K562 (cell line): Measurements from ENCODE around the gene CBL. TPM values are rescaled to one million over a fixed set of nuclear protein-coding genes. Genes with fewer than 3 reads are reported as not detected.

ENCODE experiments used
- CBFB ChIP-seq: sonication (generic); formaldehyde crosslinking; IDR thresholded peaks from 2 replicates; pipeline ENCODE4 v1.4.0; 2020; ENCODE audit warnings: mild to moderate bottlenecking, missing genetic modification reagents
- CC2D1A ChIP-seq: fragments of 450-650 bp; IDR thresholded peaks from 2 replicates; pipeline ENCODE4 v1.6.1; 2017; ENCODE audit warnings: mild to moderate bottlenecking
- CREB1 ChIP-seq, 2 experiments: sonication (generic) in 1 of 2; formaldehyde crosslinking in 1 of 2; IDR thresholded peaks; 2 replicates each; pipeline versions ENCODE4 v1.6.1 to v1.8.0; 2012 to 2022; ENCODE audit warnings: inconsistent platforms in 1 of 2, mild to moderate bottlenecking in 1 of 2, missing genetic modification reagents in 1 of 2, moderate library complexity in 1 of 2
- GABPB2 ChIP-seq: fragments of 250-450 bp; sonication (Bioruptor Pico); conservative IDR thresholded peaks from 2 replicates; pipeline ENCODE4 v1.5.1; 2021; ENCODE audit warnings: mild to moderate bottlenecking
- KAT7 ChIP-seq: sonication (generic); formaldehyde crosslinking; IDR thresholded peaks from 2 replicates; pipeline ENCODE4 v1.8.0; 2022; ENCODE audit warnings: missing genetic modification reagents, mild to moderate bottlenecking, borderline replicate concordance
- MAFG ChIP-seq: fragments of 450-650 bp; conservative IDR thresholded peaks from 2 replicates; pipeline ENCODE4 v1.6.1; 2016; ENCODE audit warnings: missing genetic modification characterization, missing compliant biosample characterization
- NFE2 ChIP-seq: IDR thresholded peaks from 2 replicates; pipeline ENCODE4 v1.6.1; 2014; ENCODE audit warnings: antibody characterized with exemption, low read depth
- NR2C2 ChIP-seq, 2 experiments: fragments of 200-800 bp in 1 of 2; sonication (Bioruptor generic) in 1 of 2; sonication (generic) in 1 of 2; formaldehyde crosslinking in 1 of 2; IDR thresholded peaks; 2 replicates each; pipeline versions ENCODE4 v1.6.1 to v1.8.0; 2016 to 2022; ENCODE audit warnings: mild to moderate bottlenecking in 1 of 2, missing compliant biosample characterization in 1 of 2, missing genetic modification characterization in 1 of 2, missing genetic modification reagents in 1 of 2
- NR4A1 ChIP-seq, 2 experiments: fragments of 250-450 bp in 1 of 2; fragments of 450-650 bp in 1 of 2; sonication (Bioruptor Pico) in 1 of 2; IDR thresholded peaks; 2 replicates each; pipeline versions ENCODE4 v1.4.0 to v1.6.1; 2016 to 2020; ENCODE audit warnings: mild to moderate bottlenecking in 2 of 2, missing compliant biosample characterization in 1 of 2, missing genetic modification characterization in 1 of 2, moderate library complexity in 1 of 2
- PML ChIP-seq: IDR thresholded peaks from 2 replicates; pipeline ENCODE4 v1.6.1; 2012; ENCODE audit warnings: low read length, inconsistent platforms
- SMAD1 ChIP-seq: fragments of 150-350 bp; IDR thresholded peaks from 2 replicates; pipeline ENCODE4 v1.6.1; 2014; ENCODE audit warnings: low read length, low read depth; ENCODE audit not compliant: partially characterized antibody
- SP2 ChIP-seq: IDR thresholded peaks from 2 replicates; pipeline ENCODE4 v1.6.1; 2011; ENCODE audit warnings: mild to moderate bottlenecking, low read depth, low read length, moderate library complexity; ENCODE audit not compliant: poor library complexity, severe bottlenecking; ENCODE audit errors: extremely low read depth
- SUPT5H ChIP-seq: fragments of 450-650 bp; IDR thresholded peaks from 2 replicates; pipeline ENCODE4 v1.6.1; 2016
- TAF7 ChIP-seq: fragments of 450-650 bp; IDR thresholded peaks from 2 replicates; pipeline ENCODE4 v1.6.1; 2016; ENCODE audit warnings: missing genetic modification characterization, missing compliant biosample characterization
- TAF9B ChIP-seq: fragments of 450-650 bp; IDR thresholded peaks from 2 replicates; pipeline ENCODE4 v1.6.1; 2018; ENCODE audit warnings: mild to moderate bottlenecking; ENCODE audit not compliant: partially characterized antibody
- TCF7 ChIP-seq: sonication (generic); IDR thresholded peaks from 2 replicates; pipeline ENCODE4 v1.6.1; 2016; ENCODE audit warnings: antibody characterized with exemption, borderline replicate concordance
- ZBTB5 ChIP-seq: fragments of 450-650 bp; IDR thresholded peaks from 2 replicates; pipeline ENCODE4 v1.6.1; 2017; ENCODE audit warnings: antibody characterized with exemption
- ZKSCAN8 ChIP-seq: fragments of 200-800 bp; sonication (Bioruptor generic); IDR thresholded peaks from 2 replicates; pipeline ENCODE4 v1.6.1; 2016; ENCODE audit warnings: missing genetic modification characterization, missing compliant biosample characterization
- ZNF263 ChIP-seq: sonication (generic); formaldehyde crosslinking; IDR thresholded peaks from 2 replicates; pipeline ENCODE4 v1.8.0; 2022; ENCODE audit warnings: mild to moderate bottlenecking, missing genetic modification reagents, borderline replicate concordance
- ZNF511 ChIP-seq: sonication (generic); formaldehyde crosslinking; IDR thresholded peaks from 2 replicates; pipeline ENCODE4 v1.8.0; 2022; ENCODE audit warnings: mild to moderate bottlenecking, missing genetic modification reagents
- ZNF583 ChIP-seq: fragments of 250-450 bp; sonication (Bioruptor Pico); IDR thresholded peaks from 2 replicates; pipeline ENCODE4 v1.4.0; 2020
- ZNF639 ChIP-seq, 2 experiments: fragments of 200-800 bp in 1 of 2; sonication (Bioruptor generic) in 1 of 2; sonication (generic) in 1 of 2; formaldehyde crosslinking in 1 of 2; IDR thresholded peaks in 1 of 2; conservative IDR thresholded peaks in 1 of 2; 2 replicates each; pipeline versions ENCODE4 v1.5.0 to v1.6.1; 2016 to 2020; ENCODE audit warnings: missing compliant biosample characterization in 1 of 2, missing genetic modification characterization in 1 of 2, missing genetic modification reagents in 1 of 2
- polyA plus RNA-seq, 8 experiments: library from polyadenylated mRNA; depleted of rRNA in 4 of 8; stranded (reverse) in 5 of 8; unstranded in 3 of 8; fragments of >200 nt; fragmentation: Nextera tagmentation in 2 of 8; fragmentation: Illumina TruSeq in 1 of 8; extraction: Ambion mirVana in 2 of 8; extraction: Trizol in 1 of 8; gene quantifications; 2 replicates each; pipeline versions ENCODE4 v1.2.1 to v1.2.3, GENCODE V29; 2011 to 2014; ENCODE audit warnings: inconsistent platforms in 1 of 8, missing spikeins in 1 of 8
- total RNA-seq, 7 experiments: library from RNA; depleted of rRNA in 6 of 7; stranded (reverse); fragments of >200 nt in 6 of 7; fragmentation: Illumina TruSeq in 2 of 7; extraction: Trizol in 2 of 7; gene quantifications; 2 replicates each; pipeline versions ENCODE4 v1.2.1 to v1.2.3, GENCODE V29; 2011 to 2021; ENCODE audit warnings: low replicate concordance in 1 of 7

The CBL gene
- total and polyA plus RNA-seq, 9 of the 15 experiments (the other 6 are each of a cell fraction or from before 2014, with no cell fraction given), result 3.2 to 24.9 (median 9.9) TPM

GRCh38 chr11:119318240-119319135 is 112.3 kb downstream of the CBL start (continued):
- no peak for TF ChIP-seq CC2D1A
- no peak for TF ChIP-seq NR4A1 (CRISPR knock-in tag; IDR thresholded peaks at IDR 0.05)
- 0 out of 2 replicates have a peak, but pooled peaks have one; percentile 14 for TF ChIP-seq NR4A1 (tag; IDR thresholded peaks at IDR 0.05)
- TF ChIP-seq TCF7, result no peak
- peak; percentile 48; the same call in 1 of the 2 replicates for TF ChIP-seq ZKSCAN8 (CRISPR knock-in tag)
- TF ChIP-seq ZNF263, result peak; percentile 78
- TF ChIP-seq CREB1 (IDR thresholded peaks at IDR 0.05), result peak; percentile 93
- TF ChIP-seq CREB1 (CRISPR knock-in tag; IDR thresholded peaks at IDR 0.05), result peak; percentile 89
- TF ChIP-seq TAF7 (tag), result peak; percentile 46; the same call in 1 of the 2 replicates
- TF ChIP-seq MAFG (tag), result no peak
- TF ChIP-seq CBFB (CRISPR knock-in tag), result 0 out of 2 replicates have a peak, but pooled peaks have one; percentile 20
- peak; percentile 73 for TF ChIP-seq SMAD1
- 0 out of 2 replicates have a peak, but pooled peaks have one; percentile 42 for TF ChIP-seq NR2C2 (CRISPR knock-in tag; IDR thresholded peaks at IDR 0.05)
- peak; percentile 48; the same call in 1 of the 2 replicates for TF ChIP-seq NR2C2 (tag; IDR thresholded peaks at IDR 0.05)
- peak; percentile 79; the same call in 1 of the 2 replicates for TF ChIP-seq KAT7
- TF ChIP-seq ZNF511, result peak; percentile 50; the same call in 1 of the 2 replicates
- TF ChIP-seq NFE2, result 0 out of 2 replicates have a peak, but pooled peaks have one; percentile 28
- no peak for TF ChIP-seq GABPB2 (CRISPR knock-in tag)
- TF ChIP-seq ZNF639 (CRISPR knock-in tag; conservative IDR thresholded peaks at IDR 0.05 in 1 of 2, IDR thresholded peaks at IDR 0.05 in 1 of 2), result 0 out of 4 replicates have a peak, but pooled peaks of 1 of the 2 experiments have one; percentile 27
- TF ChIP-seq ZNF583, result peak; percentile 56; the same call in 1 of the 2 replicates
- peak; percentile 64 for TF ChIP-seq TAF9B
- TF ChIP-seq SUPT5H, result peak; percentile 90
- no peak for TF ChIP-seq ZBTB5
- TF ChIP-seq PML, result peak; percentile 34; the same call in 1 of the 2 replicates
- no peak for TF ChIP-seq SP2
- TF ChIP-seq, all 486 proteins: peak for 99
